Pancreas (tissue), 10 donors: ENCODE data around the gene CEBPZOS. TPM values are rescaled to one million over a fixed set of nuclear protein-coding genes. Genes with fewer than 3 reads are reported as not detected.
"Not testable (repeated sequence)": the region's sequence is repeated elsewhere in the genome, so short reads cannot be mapped to it uniquely, and the experiment has no call there.

Source experiments
- ATAC-seq, 4 donors: fragments of 200-7000 bp; cut with Tn5 transposase; one replicate each; pipeline versions ENCODE4 v1.8.0 to v1.9.1; 2020; ENCODE audit warnings: mild to moderate bottlenecking in 4 of 4, moderate library complexity in 4 of 4
- DNase-seq, 6 donors: peaks; one replicate each; pipeline ENCODE4 v3.0.0-alpha.2; 2020
- FAIRE-seq: peaks from 2 replicates; lab custom pipeline; 2012; peaks lifted over from hg19 to GRCh38; lab: Jason Lieb, UNC
- H3K27ac ChIP-seq, 4 donors: fragments of 200-600 bp; sonication (generic); 1 replicate in 3 of 4; 2 replicates in 1 of 4; pipeline versions ENCODE4 v1.5.0 to v1.8.0; 2020
- H3K27me3 ChIP-seq, 4 donors: fragments of 200-600 bp; one replicate each; pipeline ENCODE4 v1.8.0; 2021
- H3K36me3 ChIP-seq, 3 donors: fragments of 200-600 bp; sonication (generic) in 1 of 3; one replicate each; pipeline versions ENCODE4 v1.5.0 to v1.8.0; 2020 to 2021
- H3K4me1 ChIP-seq, 3 donors: fragments of 200-600 bp; one replicate each; pipeline ENCODE4 v1.8.0; 2021
- H3K4me3 ChIP-seq, 4 donors: fragments of 200-600 bp; sonication (generic) in 2 of 4; one replicate each; pipeline versions ENCODE4 v1.5.0 to v1.8.0; 2020 to 2021
- H3K9me3 ChIP-seq, 4 donors: fragments of 200-600 bp; one replicate each; pipeline ENCODE4 v1.8.0; 2021
- CTCF ChIP-seq, 4 donors: fragments of 200-600 bp; sonication (generic) in 3 of 4; IDR thresholded peaks; one replicate each; pipeline versions ENCODE4 v1.5.0 to v1.8.0; 2021; ENCODE audit warnings: antibody characterized with exemption in 4 of 4
- WGBS, 2 donors: extraction: QIAGEN DNeasy Blood & Tissue Kit; methylation state at CpG; one replicate each; pipeline ENCODE4 v1.1.7; 2013; 5-methylcytosine and 5-hydroxymethylcytosine counted together
- intact Hi-C, 3 donors: fragments of 100-400 bp; cut with DNase I; formaldehyde crosslinking; loops; one replicate each; pipeline versions ENCODE4 v1.11.1 to v1.14.2; 2022
- polyA plus RNA-seq, 2 donors: library from polyadenylated mRNA; stranded (reverse); fragments of 200-250 nt; gene quantifications; one replicate each; pipeline ENCODE4 v1.2.3, GENCODE V29; 2013
- total RNA-seq, 6 donors: library from RNA; stranded (reverse); fragmentation: NEBNext Ultra II Directional in 4 of 6; extraction: Animal tissue kit (Norgen Biotek cat#: 25700) in 4 of 6; gene quantifications; one replicate each; pipeline versions ENCODE4 v1.2.1 to v1.2.4, GENCODE V29; 2021 to 2023
- donor health status: healthy with polysubstance abuse.
- donor health status: DM: no; HTN: no; CAD: no; lungs with moderate emphysema.
- donor health status: DM: no; HTN: no; CAD: no.
- donor health status: control.
- donor health status: control.
- donor health status: Bipolar disorder and iron deficiency.
- donor health status: DM: yes; HTN: yes; CAD: no.
- donor health status: DM: no; HTN: no; CAD: no.
- donor health status: DM: no; HTN: no; CAD: no.
- donor health status: DM: yes; HTN: yes; CAD: no.

Gene CEBPZOS
- total and polyA plus RNA-seq, 8 donors, result 13.7 to 35.3 (median 16.4) TPM

GRCh38 chr2:37205689-37206341, 9.5 kb downstream of the CEBPZOS start:
- FAIRE-seq (no peak), DNase-seq (no peak), ATAC-seq (no peak)
- H3K27me3 ChIP-seq, result no peaks in the 10 kb centered on the region
- H3K9me3 ChIP-seq, result no peaks in the 10 kb centered on the region
- H3K27ac ChIP-seq, result no peak overlapping the region
- intact Hi-C loops, result no loop called here
- 93 to 97% methylated on average over 5 of the region's 5 CpGs for WGBS, 2 donors
- no peaks in the 10 kb centered on the region for H3K4me1 ChIP-seq
- peaks cover 0 to 70% (median 42%) of the 10 kb centered on the region in 3 donors for H3K36me3 ChIP-seq
- no peak for TF ChIP-seq CTCF (IDR thresholded peaks at IDR 0.05)
- H3K4me3 ChIP-seq, result no peak overlapping the region

- H3K4me1 ChIP-seq, DNase-seq, FAIRE-seq, H3K4me3 ChIP-seq, intact Hi-C loops, H3K9me3 ChIP-seq, H3K27me3 ChIP-seq, ATAC-seq, H3K27ac ChIP-seq: not testable (repeated sequence)
- WGBS, 2 donors, result 97 to 100% methylated on average over 2 of the region's 2 CpGs
- H3K36me3 ChIP-seq, result peaks cover 3 to 71% (median 39%) of the 10 kb centered on the region in 3 donors
Observed at GRCh38 chr2:37206760-37207159, 10.5 kb downstream of the CEBPZOS start.

GRCh38 chr2:37211212-37211611, 14.9 kb downstream of the CEBPZOS start:
- Histone ChIP-seq H3K4me3 (no peak overlapping the region), H3K4me1 (no peaks in the 10 kb centered on the region), H3K27me3 (no peaks in the 10 kb centered on the region), H3K9me3 (no peaks in the 10 kb centered on the region), H3K27ac (no peak overlapping the region), H3K36me3 (peaks cover 7 to 83% (median 31%) of the 10 kb centered on the region in 3 donors)
- intact Hi-C loops, result no loop called here
- ATAC-seq, result no peak
- no peak for TF ChIP-seq CTCF (IDR thresholded peaks at IDR 0.05)
- FAIRE-seq, result no peak
- no peak for DNase-seq

GRCh38 chr2:37211939-37212338, 15.6 kb downstream of the CEBPZOS start:
- ATAC-seq (no peak), DNase-seq (no peak), FAIRE-seq (no peak)
- Histone ChIP-seq H3K36me3 (peaks cover 7 to 83% (median 32%) of the 10 kb centered on the region in 3 donors), H3K4me1 (no peaks in the 10 kb centered on the region), H3K9me3 (no peaks in the 10 kb centered on the region), H3K27ac (no peak overlapping the region), H3K4me3 (no peak overlapping the region), H3K27me3 (no peaks in the 10 kb centered on the region)
- no peak for TF ChIP-seq CTCF (IDR thresholded peaks at IDR 0.05)
- intact Hi-C loops, result no loop called here
- WGBS, 2 donors, result 89 to 90% methylated on average over 3 of the region's 3 CpGs

- no peak for ATAC-seq
- 90 to 92% methylated on average over 1 of the region's 1 CpG for WGBS, 2 donors
- intact Hi-C loops, result no loop called here
- H3K9me3 ChIP-seq, result no peaks in the 10 kb centered on the region
- H3K4me3 ChIP-seq, result no peak overlapping the region
- no peaks in the 10 kb centered on the region for H3K27me3 ChIP-seq
- no peak for DNase-seq
- no peak for FAIRE-seq
- no peaks in the 10 kb centered on the region for H3K4me1 ChIP-seq
- TF ChIP-seq CTCF (IDR thresholded peaks at IDR 0.05), result no peak
- H3K27ac ChIP-seq, result no peak overlapping the region
- peaks cover 7 to 73% (median 24%) of the 10 kb centered on the region in 3 donors for H3K36me3 ChIP-seq
Observed at GRCh38 chr2:37215250-37215649, 19.0 kb downstream of the CEBPZOS start.
